PC-3 (cell line): ENCODE results near the gene RHEBL1. TPM values are rescaled to one million over a fixed set of nuclear protein-coding genes. Genes with fewer than 3 reads are reported as not detected.

Source experiments
- ATAC-seq: fragments of 200-7000 bp; cut with Tn5 transposase; 2 replicates; pipeline ENCODE4 v1.9.1; 2020; ENCODE audit warnings: mild to moderate bottlenecking, moderate library complexity
- BruUV-seq: library from RNA; stranded (reverse); fragments of 400-500 nt; replicated peaks from 2 replicates; lab custom pipeline; 2021; lab: Mats Ljungman, UMichigan
- CTCF ChIA-PET: fragments of 300-600 bp; sonication (Branson Sonifier 250); formaldehyde crosslinking; loops from one replicate; lab custom pipeline; 2022; ENCODE audit warnings: antibody characterized with exemption; lab: Charles Lee
- POLR2A ChIA-PET: fragments of 300-600 bp; sonication (Branson Sonifier 250); formaldehyde crosslinking; loops from one replicate; lab custom pipeline; 2022; ENCODE audit warnings: antibody characterized with exemption; ENCODE audit not compliant: unreplicated experiment; lab: Charles Lee
- DNase-seq: peaks from one replicate; pipeline ENCODE4 v3.0.0-alpha.2; 2015
- H2AFZ ChIP-seq: fragments of 300-600 bp; sonication (generic); 2 replicates; pipeline ENCODE4 v1.6.0; 2016; ENCODE audit warnings: antibody characterized with exemption, low read length
- H3F3A ChIP-seq: fragments of 300-600 bp; sonication (generic); one replicate; pipeline ENCODE4 v1.6.0; 2017; ENCODE audit warnings: antibody characterized with exemption, low read length, control low read depth, mild to moderate bottlenecking; ENCODE audit not compliant: unreplicated experiment
- H3K27ac ChIP-seq: fragments of 300-600 bp; sonication (generic); 2 replicates; pipeline ENCODE4 v1.5.1; 2016; ENCODE audit warnings: mild to moderate bottlenecking, low read length
- H3K27me3 ChIP-seq: fragments of 300-600 bp; sonication (generic); 2 replicates; pipeline ENCODE4 v1.6.1; 2016; ENCODE audit warnings: low read length, mixed read lengths
- H3K36me3 ChIP-seq: fragments of 300-600 bp; sonication (generic); 2 replicates; pipeline ENCODE4 v1.6.1; 2016; ENCODE audit warnings: low read depth, mixed run types, low read length, mixed read lengths
- H3K4me1 ChIP-seq: fragments of 300-600 bp; sonication (generic); 2 replicates; pipeline ENCODE4 v1.5.1; 2016; ENCODE audit warnings: low read length; ENCODE audit not compliant: insufficient read depth
- H3K4me2 ChIP-seq: fragments of 300-600 bp; sonication (generic); 2 replicates; pipeline ENCODE4 v1.6.0; 2016; ENCODE audit warnings: low read length
- H3K4me3 ChIP-seq: fragments of 300-600 bp; sonication (generic); 2 replicates; pipeline ENCODE4 v1.5.1; 2016; ENCODE audit warnings: mild to moderate bottlenecking, low read length, mixed read lengths
- H3K79me2 ChIP-seq: fragments of 300-600 bp; sonication (generic); 2 replicates; pipeline ENCODE4 v1.6.1; 2017; ENCODE audit warnings: low read length, mixed read lengths
- H3K9ac ChIP-seq: fragments of 300-600 bp; sonication (generic); 2 replicates; pipeline ENCODE4 v1.6.0; 2016; ENCODE audit warnings: mild to moderate bottlenecking, low read length
- H3K9me2 ChIP-seq: fragments of 300-600 bp; sonication (generic); replicated peaks from 2 replicates; pipeline ENCODE4 v1.6.1; 2016; ENCODE audit warnings: mixed run types, low read length, mixed read lengths
- H3K9me3 ChIP-seq: fragments of 300-600 bp; sonication (generic); 2 replicates; pipeline ENCODE4 v1.6.1; 2016; ENCODE audit warnings: low read length, mixed read lengths
- H4K20me1 ChIP-seq: fragments of 300-600 bp; sonication (generic); 2 replicates; pipeline ENCODE4 v1.6.1; 2016; ENCODE audit warnings: low read length, mixed read lengths
- EZH2 ChIP-seq: fragments of 300-600 bp; sonication (generic); IDR thresholded peaks from one replicate; pipeline ENCODE4 v1.6.1; 2017; ENCODE audit warnings: antibody characterized with exemption, mild to moderate bottlenecking, low read length; ENCODE audit not compliant: unreplicated experiment
- EZH2phosphoT487 ChIP-seq: fragments of 300-600 bp; sonication (generic); IDR thresholded peaks from 2 replicates; pipeline ENCODE4 v1.6.1; 2018; ENCODE audit warnings: mild to moderate bottlenecking, antibody characterized with exemption, low read length, borderline replicate concordance
- intact Hi-C: fragments of 100-400 bp; cut with micrococcal nuclease; formaldehyde crosslinking; loops from 2 replicates; pipeline ENCODE4 v1.9.0; 2023
- total RNA-seq: library from RNA; depleted of rRNA; stranded (reverse); fragments of >200 nt; gene quantifications from 2 replicates; pipeline ENCODE4 v1.2.3, GENCODE V29; 2014
- TF ChIP-seq, protein P1 (sequence below): fragments of 300-600 bp; sonication (generic); conservative IDR thresholded peaks from 2 replicates; pipeline ENCODE4 v1.5.1; 2017; ENCODE audit warnings: antibody characterized with exemption, low read depth, mild to moderate bottlenecking, low read length

Gene RHEBL1
- total RNA-seq, 1 experiment from 2014 or later = 5.0 TPM

- Histone ChIP-seq H3F3A (no peaks in the 10 kb centered on the region), H3K36me3 (no peaks in the 10 kb centered on the region), H2AFZ (no peak overlapping the region), H3K27me3 (no peaks in the 10 kb centered on the region), H3K79me2 (no peaks in the 10 kb centered on the region), H3K4me2 (no peak overlapping the region), H3K4me1 (peaks cover 10% of the 10 kb centered on the region; the same call in 1 of the 2 replicates), H4K20me1 (no peaks in the 10 kb centered on the region), H3K9me3 (no peaks in the 10 kb centered on the region), H3K4me3 (no peak overlapping the region), H3K9ac (no peak overlapping the region), H3K27ac (no peak overlapping the region), H3K9me2 (no peaks in the 10 kb centered on the region)
- BruUV-seq = no TSS peak
- ATAC-seq = no peak
- DNase-seq = no peak
- intact Hi-C loops = no loop called here
- ChIA-PET CTCF (no interaction called here), POLR2A (no interaction called here)
- TF ChIP-seq, protein P1, sequence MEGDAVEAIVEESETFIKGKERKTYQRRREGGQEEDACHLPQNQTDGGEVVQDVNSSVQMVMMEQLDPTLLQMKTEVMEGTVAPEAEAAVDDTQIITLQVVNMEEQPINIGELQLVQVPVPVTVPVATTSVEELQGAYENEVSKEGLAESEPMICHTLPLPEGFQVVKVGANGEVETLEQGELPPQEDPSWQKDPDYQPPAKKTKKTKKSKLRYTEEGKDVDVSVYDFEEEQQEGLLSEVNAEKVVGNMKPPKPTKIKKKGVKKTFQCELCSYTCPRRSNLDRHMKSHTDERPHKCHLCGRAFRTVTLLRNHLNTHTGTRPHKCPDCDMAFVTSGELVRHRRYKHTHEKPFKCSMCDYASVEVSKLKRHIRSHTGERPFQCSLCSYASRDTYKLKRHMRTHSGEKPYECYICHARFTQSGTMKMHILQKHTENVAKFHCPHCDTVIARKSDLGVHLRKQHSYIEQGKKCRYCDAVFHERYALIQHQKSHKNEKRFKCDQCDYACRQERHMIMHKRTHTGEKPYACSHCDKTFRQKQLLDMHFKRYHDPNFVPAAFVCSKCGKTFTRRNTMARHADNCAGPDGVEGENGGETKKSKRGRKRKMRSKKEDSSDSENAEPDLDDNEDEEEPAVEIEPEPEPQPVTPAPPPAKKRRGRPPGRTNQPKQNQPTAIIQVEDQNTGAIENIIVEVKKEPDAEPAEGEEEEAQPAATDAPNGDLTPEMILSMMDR = no peak
- TF ChIP-seq EZH2phosphoT487 = no peak
- no peak for TF ChIP-seq EZH2
Measured at GRCh38 chr12:49070971-49071370, 1.2 kb upstream of the RHEBL1 start.

GRCh38 chr12:49068879-49069506 is 786 bp downstream of the RHEBL1 start:
- H3K27ac ChIP-seq = no peak overlapping the region
- TSS peak; percentile 67 for BruUV-seq
- H3K4me2 ChIP-seq = peak overlapping the region; percentile 94
- H3K9me3 ChIP-seq = no peaks in the 10 kb centered on the region
- H2AFZ ChIP-seq = peak overlapping the region; percentile 92
- peak overlapping the region; percentile 91 for H3K4me3 ChIP-seq
- TF ChIP-seq, protein P1 = no peak
- TF ChIP-seq EZH2 (no peak), EZH2phosphoT487 (no peak)
- peak overlapping the region; percentile 57 for H3K9ac ChIP-seq
- no peak for DNase-seq
- POLR2A ChIA-PET = interaction anchor here (0.8 to 1.0 kb wide), 2 partner anchors 40 to 42 kb away, joined by 5 to 7 read pairs; partner anchors contain the start of gene LMBR1L
- H4K20me1 ChIP-seq = no peaks in the 10 kb centered on the region
- intact Hi-C loops = loop anchor here (2.0 kb wide), 1 partner anchor 20 kb away; no protein-coding TSS in a partner anchor
- no peaks in the 10 kb centered on the region for H3K9me2 ChIP-seq
- H3K27me3 ChIP-seq = no peaks in the 10 kb centered on the region
- CTCF ChIA-PET = interaction anchor here (0.7 to 1.4 kb wide), 3 partner anchors 20 to 24 kb away, joined by 3 to 25 read pairs (median 5); no protein-coding TSS in a partner anchor
- H3F3A ChIP-seq = no peaks in the 10 kb centered on the region
- peaks cover 10% of the 10 kb centered on the region; the same call in 1 of the 2 replicates for H3K4me1 ChIP-seq
- no peaks in the 10 kb centered on the region for H3K36me3 ChIP-seq
- H3K79me2 ChIP-seq = no peaks in the 10 kb centered on the region
- ATAC-seq = peak; percentile 34

DNA sequence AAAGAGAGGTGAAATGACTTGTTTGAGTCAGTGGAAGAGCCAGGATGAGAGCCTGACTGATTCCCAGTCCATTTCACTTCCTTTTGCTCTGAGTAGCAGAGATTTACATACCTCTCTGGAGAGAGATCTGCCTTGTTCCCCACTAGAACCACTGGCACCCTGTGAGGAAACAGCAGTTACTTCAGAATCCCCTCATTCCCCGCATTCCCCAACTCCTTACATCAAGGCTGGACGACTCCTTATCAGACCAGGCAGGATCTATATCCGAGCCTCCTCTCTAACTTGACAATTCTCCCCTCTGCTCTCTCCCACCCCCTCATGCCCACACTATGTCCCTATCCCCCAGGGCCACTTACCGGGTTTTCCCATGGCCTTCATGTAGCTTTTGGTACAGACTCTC is 3.7 kb downstream of the RHEBL1 start:
- POLR2A ChIA-PET = no interaction called here
- H3K27ac ChIP-seq = no peak overlapping the region
- no peak overlapping the region for H3K9ac ChIP-seq
- peaks cover 12% of the 10 kb centered on the region; the same call in 1 of the 2 replicates for H3K79me2 ChIP-seq
- no peaks in the 10 kb centered on the region for H3K36me3 ChIP-seq
- ATAC-seq (no peak), DNase-seq (no peak)
- H3F3A ChIP-seq = no peaks in the 10 kb centered on the region
- H3K4me3 ChIP-seq = no peak overlapping the region
- CTCF ChIA-PET = no interaction called here
- no peak overlapping the region for H3K4me2 ChIP-seq
- no peaks in the 10 kb centered on the region for H3K9me2 ChIP-seq
- no TSS peak for BruUV-seq
- H4K20me1 ChIP-seq = no peaks in the 10 kb centered on the region
- H2AFZ ChIP-seq = no peak overlapping the region
- intact Hi-C loops = no loop called here
- no peaks in the 10 kb centered on the region for H3K27me3 ChIP-seq
- no peaks in the 10 kb centered on the region for H3K9me3 ChIP-seq
- peaks cover 10% of the 10 kb centered on the region; the same call in 1 of the 2 replicates for H3K4me1 ChIP-seq
- TF ChIP-seq EZH2phosphoT487 (no peak), EZH2 (no peak)
- TF ChIP-seq, protein P1 = no peak
